SK-N-DZ (cell line): ENCODE results near the gene ANXA6.

ENCODE experiments used
- DNase-seq: peaks from one replicate; pipeline ENCODE4 v3.0.0-alpha.2; 2015; ENCODE audit warnings: low spot score

ANXA6 gene

DNA sequence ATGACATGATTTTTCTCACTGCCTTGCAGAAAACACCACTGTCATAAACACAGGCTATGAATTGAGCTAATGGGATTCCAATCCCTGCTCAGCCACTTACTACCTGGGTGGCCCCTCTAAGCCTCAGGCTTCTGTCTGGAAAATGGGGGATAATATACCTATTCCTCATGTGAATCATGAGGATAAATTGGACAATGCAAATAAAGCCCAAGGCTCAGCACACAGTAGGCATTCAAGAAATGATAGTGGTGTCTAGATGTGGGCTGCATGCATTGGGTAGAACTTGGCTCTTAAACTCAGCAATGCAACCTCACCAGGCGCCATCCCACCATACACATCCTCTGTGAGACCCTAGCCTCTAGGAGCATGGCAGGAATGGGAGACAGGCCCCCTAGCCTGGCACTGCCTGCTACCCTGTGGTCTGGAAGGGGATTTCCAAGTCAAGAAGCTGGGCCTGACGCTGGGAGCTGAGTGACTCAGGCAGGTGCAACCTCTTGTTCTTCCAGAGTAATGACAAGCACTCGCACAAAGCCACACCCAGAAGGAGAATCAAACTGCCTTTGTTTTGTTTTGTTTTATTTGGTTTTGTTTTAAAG, 74.4 kb downstream of the ANXA6 start:
- DNase-seq: no peak

DNA sequence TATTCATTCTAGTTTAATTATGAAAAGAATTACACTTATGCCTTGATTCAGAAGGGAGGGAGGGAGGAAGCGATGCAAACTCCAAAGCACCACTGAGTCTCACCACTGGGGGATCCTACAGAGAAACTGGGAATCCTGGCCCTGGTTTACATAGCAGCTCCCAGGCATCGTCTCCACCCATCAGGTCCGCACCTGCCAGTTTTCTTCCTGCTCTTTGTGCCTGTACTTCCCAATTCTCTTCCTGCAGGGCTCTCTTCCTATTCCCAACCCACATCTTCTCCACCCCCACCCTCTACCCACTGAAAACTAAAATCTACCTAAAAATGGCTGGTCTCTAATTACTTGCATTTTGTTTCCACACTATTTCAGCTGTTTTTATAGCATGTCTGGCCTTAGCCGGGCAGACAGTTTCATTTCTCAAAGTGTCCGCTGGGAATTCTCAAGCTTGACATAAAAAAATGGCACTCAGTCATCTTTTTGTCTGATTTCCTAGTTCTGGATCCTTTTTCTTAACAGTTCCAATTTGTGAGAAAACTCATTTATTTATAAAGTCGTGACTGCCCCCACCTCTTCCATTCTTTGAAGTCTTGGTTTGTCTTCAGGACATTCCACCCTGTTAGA, 75.2 kb downstream of the ANXA6 start:
- peak; percentile 47 for DNase-seq

DNA sequence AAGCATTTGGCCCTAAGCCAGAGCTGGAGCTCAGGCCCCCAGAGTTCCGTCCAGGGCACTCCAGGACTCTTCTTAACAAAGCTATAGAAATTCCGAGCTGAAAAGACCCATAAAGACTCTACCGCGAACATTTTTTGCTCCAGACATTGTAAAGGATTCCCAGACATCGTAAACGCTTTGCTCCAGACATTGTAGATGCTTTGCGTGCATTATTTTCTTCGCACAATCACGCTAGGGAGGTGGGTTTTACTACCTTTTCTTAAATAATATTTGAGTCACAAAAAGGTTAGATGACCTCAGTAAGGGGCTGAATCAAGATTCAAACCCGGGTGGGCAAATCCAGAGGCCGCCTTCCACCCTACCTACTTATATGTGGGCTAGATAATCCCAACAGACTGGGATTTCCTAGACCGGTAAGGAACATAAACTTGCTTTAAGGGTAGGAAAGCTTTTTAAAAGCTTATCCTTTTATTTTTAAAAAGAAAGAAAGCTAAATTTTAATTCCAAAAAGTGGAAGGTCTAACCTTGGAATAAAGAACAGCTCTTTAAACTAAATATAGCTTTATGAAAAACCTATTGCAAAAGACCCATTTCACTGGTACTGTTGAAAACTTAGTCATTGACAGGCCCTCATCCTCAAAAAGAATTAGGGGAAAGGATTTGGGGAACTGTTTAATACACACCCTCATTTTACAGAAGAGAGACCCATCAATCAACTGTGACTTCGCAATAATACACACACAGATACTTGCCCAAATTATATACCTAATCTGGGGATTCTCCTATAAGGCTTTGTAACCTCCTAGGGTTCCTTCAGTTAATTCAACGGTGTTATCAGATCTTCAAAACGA, 75.9 kb downstream of the ANXA6 start:
- no peak for DNase-seq

DNA sequence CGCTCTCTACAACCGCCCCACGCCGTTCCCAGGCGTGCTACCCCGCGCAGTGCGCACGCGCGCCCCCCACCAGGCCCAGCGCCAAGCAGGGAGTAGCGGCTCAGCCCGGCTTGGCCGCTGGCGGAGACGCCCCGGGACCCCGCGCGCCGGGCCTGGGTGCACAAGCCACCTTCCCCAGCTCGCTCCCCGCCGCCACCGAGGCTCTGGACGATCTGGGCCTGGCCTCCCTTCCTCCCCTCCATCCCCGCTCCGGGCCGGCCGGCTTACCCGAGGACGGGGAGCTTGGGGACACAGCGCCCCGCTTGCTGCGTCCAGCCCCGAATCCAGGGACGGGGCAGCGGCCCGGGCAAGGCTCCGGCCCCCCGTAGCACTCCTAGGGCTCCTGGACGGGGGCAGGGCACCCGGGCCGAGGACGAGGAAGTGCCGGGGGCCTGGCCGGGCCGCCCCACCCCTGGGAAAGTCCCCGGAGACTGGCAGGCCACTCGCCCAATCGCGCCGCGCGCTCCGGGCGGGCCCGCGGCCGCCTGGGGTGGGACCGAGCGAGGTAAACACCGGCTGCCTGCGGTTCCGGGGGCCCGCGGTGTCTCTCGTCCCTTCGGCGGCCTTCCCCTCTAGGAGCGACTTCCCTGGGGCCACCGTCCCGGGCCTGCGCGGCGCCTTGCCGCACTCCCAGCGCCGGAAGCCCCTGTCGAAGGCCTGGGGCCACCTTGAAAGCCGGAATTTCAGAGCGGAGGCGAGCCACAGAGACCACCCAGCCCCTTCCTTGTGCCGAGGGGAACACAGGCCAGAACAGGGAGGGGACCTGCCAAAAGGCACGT, 76.8 kb downstream of the ANXA6 start, which contains the start of gene TNIP1:
TSS of gene TNIP1 (minus strand) at position 422 of the 818 bp plus-strand sequence. CDS start 15,939 bp downstream, outside the sequence.
- DNase-seq: peak; percentile 88

DNA sequence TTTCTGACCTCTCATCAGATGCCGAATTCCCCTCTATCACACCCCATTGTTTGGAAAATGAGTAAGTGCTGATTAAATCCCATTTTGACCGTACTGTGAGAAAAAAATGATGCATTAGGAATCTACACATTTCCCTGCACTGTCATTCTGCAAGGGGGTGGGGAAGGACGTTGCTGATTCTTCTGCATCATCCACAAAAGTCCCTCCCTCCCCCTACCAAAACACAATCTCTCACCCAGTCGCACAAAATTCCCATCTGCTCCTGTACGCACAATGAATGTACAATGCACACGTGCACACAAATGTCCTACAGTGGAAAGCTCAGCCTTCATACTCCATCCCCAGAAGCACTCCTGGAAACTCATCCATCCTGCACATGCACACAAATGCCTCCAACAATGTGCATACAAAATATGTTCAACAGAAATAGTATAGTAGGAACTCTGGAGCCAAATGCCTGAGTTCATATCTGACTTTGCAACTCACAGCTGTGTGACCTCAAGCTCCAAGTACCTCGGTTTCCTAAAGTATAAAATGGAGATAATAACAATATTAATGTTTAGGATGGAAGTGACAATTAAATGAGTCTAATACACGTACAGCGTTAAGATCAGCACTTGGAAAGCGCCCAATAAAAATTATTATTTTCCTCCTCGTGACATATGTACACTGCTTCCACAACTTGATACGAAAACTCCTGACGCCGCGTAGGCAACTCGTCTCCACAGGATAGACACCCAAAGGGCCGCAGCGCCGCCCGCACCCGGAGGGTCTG, 77.6 kb downstream of the ANXA6 start:
- peak; percentile 25 for DNase-seq

DNA sequence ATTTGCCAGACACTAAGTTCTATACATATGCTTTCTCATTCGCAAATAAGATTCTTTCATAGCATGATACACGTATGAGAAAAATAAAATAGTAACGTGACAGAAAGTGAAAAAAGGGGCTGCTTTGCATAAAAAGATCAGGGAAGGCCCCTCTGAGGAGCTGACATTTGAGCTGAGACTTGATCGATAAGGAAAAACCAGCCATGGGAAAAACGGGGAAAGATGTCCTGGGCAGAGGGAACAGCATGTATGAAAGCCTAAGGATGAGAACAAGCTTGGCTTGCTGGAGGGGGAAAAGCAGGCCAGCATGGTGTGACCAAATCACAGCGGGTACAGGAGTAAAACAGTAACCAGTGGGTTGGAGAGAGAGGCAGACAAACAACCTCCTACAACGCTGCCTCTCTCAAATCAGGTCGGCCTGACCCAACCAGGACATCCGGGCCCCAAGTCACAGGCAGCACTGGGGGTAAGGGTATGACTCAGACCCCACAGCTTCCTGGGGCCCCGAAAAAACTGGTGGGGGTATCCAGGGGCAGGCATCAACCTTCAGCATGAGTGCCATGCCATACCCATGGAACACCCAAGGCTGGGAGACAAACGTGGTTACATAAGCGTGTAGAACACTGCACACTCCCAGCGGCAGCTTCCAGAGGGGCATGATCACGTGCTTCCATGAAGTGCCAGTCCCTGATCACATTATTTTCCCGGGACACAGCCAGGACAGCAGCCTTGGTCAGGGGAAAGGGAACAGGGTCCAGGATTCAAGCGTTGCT, 78.9 kb downstream of the ANXA6 start:
- no peak for DNase-seq

DNA sequence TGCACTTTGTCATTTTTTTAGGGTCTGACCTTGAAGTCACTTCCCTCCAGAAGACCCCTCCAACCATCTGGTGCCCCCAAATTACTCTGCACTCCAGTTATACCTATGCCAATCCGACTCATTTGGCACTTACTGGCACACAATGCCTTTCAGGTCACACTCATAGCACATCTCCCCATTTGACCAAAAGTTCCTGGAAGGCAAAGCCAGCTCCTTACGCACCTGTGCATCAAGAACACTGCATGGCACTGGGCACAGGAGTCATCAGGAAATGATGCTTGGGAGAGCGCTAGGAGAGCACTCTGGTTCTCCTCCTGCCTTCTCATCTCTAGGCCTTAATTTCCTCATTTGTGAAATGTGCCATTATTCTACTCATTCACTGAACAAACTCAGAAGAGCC, 79.6 kb downstream of the ANXA6 start:
- DNase-seq: no peak

DNA sequence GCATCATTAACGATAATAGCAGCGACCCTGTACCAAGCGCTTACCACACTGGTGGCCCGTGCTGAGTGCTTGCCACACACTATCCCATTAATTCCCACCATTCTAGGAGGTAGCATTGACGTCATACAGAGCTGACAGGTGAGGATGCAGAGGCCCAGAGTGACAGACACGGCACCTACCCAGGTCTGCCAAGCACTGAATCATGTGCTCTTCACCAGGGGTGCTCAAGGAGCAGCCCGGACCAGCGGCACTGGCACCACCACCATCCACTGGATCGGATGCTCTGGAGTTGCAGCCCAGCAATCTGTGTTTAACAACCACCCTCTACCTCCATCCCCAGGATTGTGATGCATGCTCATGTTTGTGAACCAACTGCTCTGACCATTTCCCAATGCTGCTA, 80.2 kb downstream of the ANXA6 start:
- no peak for DNase-seq

DNA sequence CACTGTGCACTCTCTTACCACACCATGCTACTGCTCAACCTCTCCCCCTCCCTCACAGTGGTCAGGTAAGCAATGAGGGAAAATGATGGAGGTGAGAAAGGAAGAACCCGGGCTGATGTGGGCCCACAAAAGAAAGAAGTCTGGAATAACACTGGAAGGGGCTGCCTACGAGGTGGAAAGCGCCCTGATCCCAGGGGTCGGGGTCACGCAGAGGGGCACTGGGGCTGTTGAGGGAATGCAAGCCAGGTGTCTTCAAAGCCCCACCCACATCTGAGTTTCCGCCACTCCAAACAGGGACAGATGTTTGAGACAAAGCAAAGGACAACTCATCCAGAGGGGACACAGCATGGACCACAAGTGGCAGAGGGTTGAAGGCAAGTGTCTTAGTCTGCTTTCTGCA, 81.0 kb downstream of the ANXA6 start:
- DNase-seq: no peak

DNA sequence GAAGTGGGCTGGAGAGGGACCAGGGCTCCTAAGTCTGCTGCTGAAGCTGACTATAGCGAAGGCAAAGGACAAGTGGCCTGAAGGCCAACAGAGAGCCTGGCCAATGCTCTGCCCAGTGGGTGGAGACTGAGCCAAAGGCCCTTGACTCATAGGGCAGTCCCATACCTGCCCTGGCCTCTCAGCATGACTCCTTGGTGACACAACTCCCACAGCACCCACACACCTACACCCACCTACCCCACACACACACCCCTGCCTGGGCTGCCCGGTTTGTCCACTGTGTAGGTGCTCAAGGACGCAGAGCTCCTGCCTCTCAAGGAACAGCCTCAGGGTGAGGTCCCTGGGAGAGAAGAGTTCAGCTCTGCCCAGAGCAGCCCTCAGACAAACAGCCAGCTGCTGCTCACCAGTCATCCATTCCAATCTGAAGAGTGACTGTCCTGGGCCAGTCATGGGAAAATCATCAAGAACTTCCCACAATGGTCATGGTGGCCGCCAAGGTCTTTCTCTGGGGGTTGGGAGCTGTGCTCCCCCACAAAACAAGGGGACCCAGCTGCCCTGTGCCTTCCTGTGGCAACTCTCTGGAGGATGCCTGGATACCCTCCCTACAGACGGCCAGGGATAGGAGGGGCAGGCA, 81.8 kb downstream of the ANXA6 start:
- DNase-seq: no peak

DNA sequence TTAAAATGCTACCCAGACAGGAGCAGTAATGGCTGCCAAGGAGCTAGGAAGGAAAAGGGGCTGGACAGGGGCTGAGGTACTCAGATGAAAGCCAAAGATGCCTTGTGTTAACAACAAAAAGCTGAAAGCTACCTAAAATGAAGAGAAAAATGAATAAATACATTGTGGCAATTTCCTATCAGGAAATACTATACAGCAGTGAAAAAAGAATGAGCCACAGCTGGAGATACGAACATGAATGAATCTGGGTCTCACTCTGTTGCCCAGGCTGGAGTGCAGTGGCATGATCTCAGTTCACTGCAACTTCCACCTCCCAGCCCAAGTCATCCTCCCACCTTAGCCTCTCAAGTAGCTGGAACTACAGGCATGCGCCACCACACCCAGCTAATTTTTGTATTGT, 83.0 kb downstream of the ANXA6 start:
- no peak for DNase-seq

DNA sequence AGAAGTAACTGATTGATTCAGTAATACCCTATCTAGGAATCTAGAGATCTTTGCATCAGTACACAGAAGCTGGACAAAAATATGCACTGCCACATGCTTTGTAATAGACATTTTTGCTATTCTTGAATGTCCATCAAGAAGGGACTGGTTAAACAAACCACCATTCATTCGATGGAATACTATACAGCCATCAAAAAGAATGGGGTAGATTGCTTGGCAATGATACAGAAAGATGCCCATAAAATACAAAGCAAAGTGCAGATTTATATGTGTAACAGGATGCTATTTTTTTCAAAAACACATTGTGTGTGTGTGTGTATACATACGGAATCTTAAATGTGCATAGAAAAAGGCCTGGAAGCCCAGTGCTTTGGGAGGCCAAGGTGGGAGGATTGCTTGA, 84.3 kb downstream of the ANXA6 start:
- no peak for DNase-seq

DNA sequence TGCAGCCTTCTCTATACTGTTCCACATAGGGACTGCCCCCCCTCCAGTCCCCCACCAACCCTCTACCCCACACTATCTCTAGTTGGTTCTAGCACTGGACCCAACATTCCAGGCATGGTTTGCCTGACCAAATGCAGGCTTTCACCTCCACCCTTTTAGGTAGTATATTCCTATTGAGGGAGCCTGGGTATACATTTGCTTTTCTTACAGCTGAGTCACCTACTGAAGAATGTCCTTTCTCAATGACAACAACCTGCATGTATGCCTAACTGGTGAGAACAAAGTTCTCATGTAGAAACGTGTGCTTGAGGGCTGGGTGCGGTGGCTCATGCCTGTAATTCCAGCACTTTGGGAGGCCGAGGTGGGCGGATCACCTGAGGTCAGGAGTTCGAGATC, 85.0 kb downstream of the ANXA6 start:
- DNase-seq: no peak

DNA sequence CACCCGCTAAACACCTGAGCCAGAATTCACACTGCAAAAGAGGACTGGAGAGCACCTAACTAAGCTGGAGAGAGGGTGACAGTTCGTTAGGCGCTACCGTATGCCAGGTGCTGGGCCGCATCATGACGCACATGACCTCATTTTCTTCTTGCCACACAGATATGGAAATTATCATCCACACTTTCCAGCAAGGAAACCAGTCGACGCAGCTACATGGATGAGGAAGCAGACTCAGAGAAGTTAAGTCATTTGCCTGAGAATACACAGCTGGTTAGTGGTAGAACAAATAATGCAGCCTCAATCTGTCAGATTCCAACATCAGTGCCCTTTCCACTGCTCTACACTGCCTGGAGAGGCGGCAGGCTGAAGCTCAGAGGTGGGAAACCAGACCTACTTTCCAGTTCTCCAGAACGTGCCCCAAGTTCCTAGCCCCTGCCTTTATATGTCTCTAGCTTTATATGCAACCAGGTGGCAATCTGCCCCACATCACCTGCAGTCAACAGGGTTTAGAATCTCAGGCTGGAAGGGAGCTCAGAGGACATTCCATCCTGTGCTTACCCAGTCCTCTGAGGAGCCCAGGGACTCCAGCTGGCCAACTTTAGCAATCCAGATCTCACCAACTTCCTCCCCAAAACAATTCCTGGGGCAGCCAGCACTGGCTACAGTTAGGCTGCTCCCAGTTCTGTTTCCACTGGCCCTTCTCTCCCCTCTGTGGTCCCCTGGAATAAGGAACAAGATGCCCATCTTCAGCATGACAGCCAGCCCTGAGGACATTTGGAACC, 85.5 kb downstream of the ANXA6 start:
- no peak for DNase-seq

DNA sequence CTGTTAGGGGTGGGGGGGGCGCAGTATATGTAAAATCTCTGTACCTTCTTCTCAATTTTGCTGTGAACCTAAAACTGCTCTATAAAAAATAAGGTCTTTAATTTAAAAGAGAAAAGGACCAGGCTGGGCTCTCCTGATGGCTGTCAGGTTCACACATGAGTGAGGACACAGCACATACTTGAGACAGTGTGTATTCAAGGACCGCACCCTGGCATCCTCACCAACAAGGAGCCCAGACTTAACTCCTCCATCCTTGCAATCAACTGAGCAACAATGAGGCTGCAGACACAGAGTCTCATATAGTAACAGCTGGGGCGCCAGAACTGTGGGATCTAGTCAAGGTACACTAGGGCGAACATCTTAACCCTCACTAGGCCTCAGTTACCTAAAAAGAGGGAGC, 86.6 kb downstream of the ANXA6 start:
- DNase-seq: no peak

DNA sequence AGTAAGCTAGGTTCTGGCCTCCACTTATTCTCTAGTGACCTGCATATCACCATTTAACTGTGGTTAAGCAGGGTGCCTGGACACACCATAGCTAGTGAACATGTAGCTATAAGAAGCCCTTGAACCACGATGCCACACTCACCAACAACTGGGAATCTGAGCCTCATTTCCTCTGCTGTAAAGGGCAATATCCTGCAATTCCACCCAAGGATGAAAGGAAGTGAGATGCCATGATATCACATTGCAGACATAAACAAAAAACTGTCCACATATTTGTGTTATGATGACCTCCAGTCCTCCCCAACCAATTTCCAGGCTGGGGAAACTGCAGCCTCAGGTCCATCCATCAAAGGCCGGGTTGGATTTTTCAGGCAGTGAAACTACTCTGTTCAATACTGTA, 87.1 kb downstream of the ANXA6 start:
- DNase-seq: no peak

DNA sequence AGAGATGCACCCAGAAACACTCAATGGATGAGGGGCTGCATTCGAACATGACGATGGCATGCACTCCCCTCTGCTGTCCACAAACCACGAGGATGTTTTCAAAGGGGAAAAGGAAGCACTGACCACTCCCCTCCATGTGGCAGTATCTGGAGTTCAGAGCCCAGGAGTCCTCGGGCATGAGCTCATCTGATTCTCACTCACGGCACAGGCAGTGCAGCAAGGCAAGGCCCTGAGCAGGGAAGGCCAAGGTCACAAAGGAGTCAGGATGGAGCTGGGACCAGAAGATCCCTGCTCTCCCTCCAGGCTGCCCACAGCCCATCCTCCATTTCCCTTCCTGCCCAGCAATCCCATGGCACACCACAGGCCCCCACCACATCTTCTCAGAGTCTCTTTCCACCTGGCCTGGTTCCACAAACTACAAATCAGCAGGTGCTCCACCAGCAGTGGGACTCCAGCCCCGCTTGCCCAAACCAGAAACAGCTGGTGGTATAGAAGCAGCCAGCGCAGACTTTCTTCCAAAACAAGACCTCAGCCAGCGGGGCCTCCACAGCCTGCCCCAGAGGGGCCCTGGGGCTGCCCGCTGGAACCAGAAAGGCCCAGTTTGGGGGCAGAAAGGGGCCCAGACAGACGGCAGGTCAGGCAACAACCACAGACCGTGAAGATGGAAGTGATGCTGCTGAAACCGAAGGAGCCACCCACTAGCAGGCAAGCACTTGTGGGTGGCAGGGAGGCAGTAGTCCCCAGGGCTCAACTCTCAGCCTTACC, 89.0 kb downstream of the ANXA6 start:
- DNase-seq: no peak
